Measurements from ENCODE around the gene ATP13A3.

Gene ATP13A3

DNA sequence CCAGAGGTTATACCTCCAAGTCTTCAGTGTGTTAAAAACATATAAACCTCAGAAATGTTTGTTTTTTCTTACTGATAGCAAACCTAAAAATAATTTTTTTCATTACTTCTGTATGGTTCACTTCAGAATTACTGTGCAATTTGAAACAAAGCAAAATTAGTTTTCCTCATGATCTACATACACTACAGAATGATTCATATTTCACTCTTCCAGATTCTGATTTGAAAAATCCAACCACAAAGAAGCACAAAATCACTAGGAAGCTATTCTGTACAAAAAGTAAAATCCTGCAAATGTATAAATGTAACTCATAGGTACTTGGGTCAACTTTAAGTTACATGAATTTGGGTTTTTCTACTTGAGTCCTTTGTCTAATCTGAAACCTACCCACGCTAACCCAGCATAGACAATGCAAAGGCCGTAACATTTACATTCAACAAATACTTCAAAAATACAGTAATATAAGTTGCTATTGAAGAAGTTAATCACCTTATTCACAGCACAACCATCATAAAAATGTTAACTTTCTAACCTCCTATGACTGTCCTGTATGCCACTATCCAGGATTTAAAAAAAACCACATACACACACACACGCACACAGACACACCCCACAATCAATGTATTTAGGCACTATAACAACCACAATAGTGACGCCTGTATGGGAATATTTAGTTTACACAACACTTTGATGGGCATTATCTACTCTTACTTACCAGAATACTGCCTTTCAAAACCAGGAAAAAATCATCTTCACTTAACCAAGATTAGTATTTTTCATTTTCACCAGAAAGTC, 11.5 kb downstream of the ATP13A3 start:
- no peak for DNase-seq (ENCODE audit: low read depth in 2 of 2)

GRCh38 chr3:194474675-194475074, 12.1 kb downstream of the ATP13A3 start:
- DNase-seq (ENCODE audit: low read depth in 2 of 2) = no peak

GRCh38 chr3:194472290-194472920, 14.4 kb downstream of the ATP13A3 start:
- no peak for DNase-seq (ENCODE audit: low read depth in 2 of 2)

DNA sequence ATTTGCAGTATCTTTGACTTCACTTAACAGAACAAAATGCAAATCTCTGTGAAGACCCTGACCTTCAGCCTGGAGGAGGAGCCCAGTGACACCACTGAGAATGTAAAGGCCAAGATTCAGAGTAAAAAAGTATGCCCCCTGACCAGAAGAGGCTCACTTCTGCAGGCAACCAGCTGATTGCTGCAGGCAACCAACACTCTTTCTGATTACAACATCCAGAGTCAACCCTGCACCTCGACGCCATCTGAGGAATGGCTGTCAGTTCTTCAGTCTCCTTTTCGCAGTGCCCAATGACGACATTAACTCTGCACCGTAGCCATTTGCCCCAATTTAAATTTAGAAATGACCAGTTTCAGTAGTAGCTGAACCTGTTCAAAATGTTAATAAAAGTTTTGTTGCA, 14.9 kb downstream of the ATP13A3 start:
- no peak for DNase-seq (ENCODE audit: low read depth in 2 of 2)

GRCh38 chr3:194470615-194471014, 16.2 kb downstream of the ATP13A3 start:
- DNase-seq (ENCODE audit: low read depth in 2 of 2) = no peak

DNA sequence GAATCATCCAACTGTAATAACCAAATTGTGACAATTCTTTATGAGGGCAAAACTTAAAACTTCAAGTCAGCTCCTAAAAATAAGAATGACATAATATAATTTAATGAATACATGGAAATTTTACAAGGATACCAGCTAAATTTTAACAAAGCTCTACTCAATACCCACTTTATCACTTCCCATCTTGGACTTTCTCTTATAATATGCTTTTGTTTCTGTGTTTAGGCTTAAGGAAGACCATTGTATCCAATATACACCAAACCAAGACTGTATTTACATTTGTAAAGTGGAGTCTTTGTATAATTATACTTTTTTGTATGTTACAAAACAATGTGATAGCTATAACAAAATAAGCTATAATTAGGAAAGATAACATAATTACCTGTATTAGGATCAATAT, 16.8 kb downstream of the ATP13A3 start:
- DNase-seq (ENCODE audit: low read depth in 2 of 2) = no peak

DNA sequence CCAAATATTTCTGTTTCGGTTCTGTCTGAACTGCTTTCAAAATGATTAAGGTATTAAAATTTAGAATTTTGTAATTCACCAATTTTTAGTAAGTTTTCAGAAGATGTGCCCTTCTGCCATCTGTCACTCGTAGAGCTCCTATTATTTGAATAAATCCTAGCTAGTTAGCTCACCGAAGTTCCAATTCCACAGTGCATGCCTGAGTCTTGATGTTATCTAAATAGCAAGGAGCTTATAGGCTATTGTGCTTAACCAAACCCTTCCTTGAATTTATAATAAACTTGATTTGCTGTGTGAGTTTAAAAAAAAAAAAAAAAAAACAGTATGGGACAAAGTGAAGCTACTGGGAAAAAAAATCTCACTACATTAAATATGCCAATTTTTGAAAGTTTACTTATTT, 18.7 kb downstream of the ATP13A3 start:
- DNase-seq (ENCODE audit: low read depth in 2 of 2) = no peak

DNA sequence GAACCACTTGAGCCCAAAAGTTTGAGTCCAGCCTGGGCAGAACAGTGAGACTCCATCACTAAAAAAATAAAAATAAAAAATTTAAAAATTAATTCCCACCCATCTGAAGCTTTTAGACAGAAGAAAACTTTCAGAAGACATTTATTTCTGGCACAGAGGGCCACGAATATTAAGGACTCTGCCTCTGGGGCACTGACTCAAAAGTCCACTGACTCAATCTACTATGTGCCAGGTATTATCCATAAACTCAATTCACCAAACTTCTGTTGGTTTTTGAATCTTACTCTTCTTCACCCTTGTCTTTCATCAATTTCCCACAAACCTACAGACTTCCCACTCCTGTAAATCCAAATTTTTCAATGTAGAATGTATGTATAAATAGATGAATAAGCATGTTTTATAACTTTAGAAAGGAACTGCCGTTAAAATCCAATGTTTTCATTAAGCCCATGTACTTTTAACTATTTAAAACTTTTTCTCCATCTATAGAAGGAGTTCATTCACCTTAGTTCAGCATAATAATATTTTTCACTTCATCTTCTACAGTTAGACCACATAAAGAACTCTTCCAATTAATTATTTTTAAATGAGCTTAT, 19.9 kb downstream of the ATP13A3 start:
- DNase-seq (ENCODE audit: low read depth in 2 of 2) = no peak

DNA sequence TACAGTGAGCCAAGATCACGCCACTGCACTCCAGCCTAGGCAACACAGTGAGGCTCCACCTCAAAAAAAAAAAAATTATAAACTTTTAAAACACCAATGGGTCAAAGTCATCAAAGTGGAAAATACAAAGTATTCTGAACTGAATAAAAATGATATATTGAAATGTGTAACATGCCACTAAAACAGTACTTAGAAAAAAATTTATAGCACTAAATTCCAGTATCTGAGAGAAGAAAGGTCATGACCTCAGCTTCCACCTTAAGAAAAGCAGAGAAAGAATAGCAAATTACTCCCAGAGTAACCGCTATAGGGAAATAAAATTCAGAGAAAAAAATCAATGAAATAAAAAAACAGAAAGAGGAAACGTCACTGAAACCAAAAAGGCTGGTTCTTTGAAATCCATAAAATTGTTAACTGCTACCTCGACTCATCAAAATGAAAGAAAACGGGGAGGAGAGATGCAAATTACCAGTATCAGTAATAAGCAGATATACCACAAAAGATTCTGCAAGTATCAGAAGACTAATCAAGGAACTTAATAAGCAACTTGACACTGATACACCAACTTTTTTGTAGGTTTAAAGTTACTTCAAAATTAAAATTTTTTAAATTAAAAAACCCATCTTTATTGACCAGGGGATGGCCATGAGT, 20.8 kb downstream of the ATP13A3 start:
- no peak for DNase-seq (ENCODE audit: low read depth in 2 of 2)

- DNase-seq (ENCODE audit: low read depth in 2 of 2) = no peak
Measured at GRCh38 chr3:194465246-194465645, 21.6 kb downstream of the ATP13A3 start.

DNA sequence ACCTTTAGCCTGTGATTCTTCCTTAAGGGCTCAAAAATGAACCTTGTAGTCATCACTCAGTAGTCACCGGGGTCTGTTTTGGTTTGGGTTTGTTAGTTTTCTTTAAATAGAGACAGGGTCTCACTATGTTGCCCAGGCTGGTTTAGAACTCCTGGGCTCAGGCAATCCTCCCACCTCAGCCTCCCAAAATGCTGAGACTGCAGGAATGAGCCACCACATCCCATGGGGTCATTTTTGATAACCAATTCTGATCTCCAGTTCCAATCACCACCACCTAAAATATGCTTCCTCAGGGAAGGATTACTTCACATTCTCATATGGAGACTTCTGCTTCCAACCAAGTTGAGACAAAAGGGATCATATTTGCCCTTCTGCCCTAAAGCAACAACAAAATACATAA, 22.1 kb downstream of the ATP13A3 start:
- DNase-seq (ENCODE audit: low read depth in 2 of 2) = no peak

- DNase-seq (ENCODE audit: low read depth in 2 of 2) = no peak
Measured at GRCh38 chr3:194462936-194463335, 23.9 kb downstream of the ATP13A3 start.

DNA sequence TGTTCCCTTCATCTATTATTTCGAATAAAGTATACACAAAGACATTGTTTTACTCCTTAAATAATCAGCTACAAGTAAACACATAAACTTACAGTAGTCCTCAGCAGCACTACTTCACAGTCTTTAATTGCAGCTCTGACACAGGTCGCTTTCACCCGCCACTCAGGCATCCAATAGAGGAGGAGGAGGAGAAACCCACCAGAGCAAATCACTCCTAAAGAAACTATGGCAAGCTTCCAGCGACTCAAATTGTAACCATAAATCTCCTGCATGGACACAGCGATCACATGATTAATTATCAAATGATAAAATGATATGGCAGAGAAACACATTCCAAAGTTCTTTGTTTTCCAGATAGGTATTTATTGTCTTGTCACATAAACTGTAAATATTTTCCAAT, 26.2 kb downstream of the ATP13A3 start:
- no peak for DNase-seq (ENCODE audit: low read depth in 2 of 2)

- no peak for DNase-seq (ENCODE audit: low read depth in 2 of 2)
Measured at GRCh38 chr3:194458131-194458530, 28.7 kb downstream of the ATP13A3 start.

GRCh38 chr3:194455481-194455880, 31.3 kb downstream of the ATP13A3 start:
- DNase-seq (ENCODE audit: low read depth in 2 of 2) = no peak

DNA sequence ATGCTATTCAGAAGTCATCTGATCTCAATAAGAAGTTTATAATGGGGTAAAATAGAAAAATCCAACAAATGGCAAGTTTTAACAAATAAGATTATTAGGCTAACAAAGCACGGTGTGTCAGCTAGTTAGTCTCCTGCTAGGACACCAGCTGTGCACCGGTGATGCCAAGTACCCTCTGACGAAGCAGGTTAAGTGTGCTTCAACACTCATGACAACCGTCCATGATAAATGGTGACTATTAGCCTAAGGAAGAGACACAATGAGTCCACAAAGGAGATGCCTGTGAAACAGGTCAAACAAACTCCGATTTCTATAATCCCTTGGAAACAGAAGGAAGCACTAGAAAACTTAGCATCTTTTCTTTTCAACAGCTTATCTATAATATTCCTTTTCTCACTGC, 36.5 kb downstream of the ATP13A3 start:
- no peak for DNase-seq (ENCODE audit: low read depth in 2 of 2)

DNA sequence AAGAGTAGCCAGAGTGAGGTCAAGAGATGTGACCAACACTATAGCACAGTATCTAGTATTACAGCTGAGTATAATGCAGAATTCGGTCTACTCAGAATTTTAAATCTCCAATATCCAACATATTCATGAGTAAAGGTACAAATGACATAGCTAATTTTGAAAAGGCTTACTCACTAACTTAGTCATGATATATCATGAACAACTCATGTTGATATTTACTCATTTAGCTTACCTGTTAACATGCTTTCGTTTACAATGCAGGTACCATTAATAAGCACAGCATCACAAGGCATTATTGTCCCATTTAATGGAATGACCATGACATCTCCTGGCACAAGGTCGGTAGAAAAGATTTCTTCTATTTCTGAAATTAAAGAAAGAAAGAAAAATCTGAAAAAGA, 36.9 kb downstream of the ATP13A3 start:
- no peak for DNase-seq (ENCODE audit: low read depth in 2 of 2)

GRCh38 chr3:194447657-194448056, 39.1 kb downstream of the ATP13A3 start:
- no peak for DNase-seq (ENCODE audit: low read depth in 2 of 2)

GRCh38 chr3:194447161-194447560, 39.6 kb downstream of the ATP13A3 start:
- DNase-seq (ENCODE audit: low read depth in 2 of 2) = no peak

- no peak for DNase-seq (ENCODE audit: low read depth in 2 of 2)
Measured at GRCh38 chr3:194446754-194447153, 40.0 kb downstream of the ATP13A3 start.

- DNase-seq (ENCODE audit: low read depth in 2 of 2) = no peak
Measured at GRCh38 chr3:194446172-194446571, 40.6 kb downstream of the ATP13A3 start.

DNA sequence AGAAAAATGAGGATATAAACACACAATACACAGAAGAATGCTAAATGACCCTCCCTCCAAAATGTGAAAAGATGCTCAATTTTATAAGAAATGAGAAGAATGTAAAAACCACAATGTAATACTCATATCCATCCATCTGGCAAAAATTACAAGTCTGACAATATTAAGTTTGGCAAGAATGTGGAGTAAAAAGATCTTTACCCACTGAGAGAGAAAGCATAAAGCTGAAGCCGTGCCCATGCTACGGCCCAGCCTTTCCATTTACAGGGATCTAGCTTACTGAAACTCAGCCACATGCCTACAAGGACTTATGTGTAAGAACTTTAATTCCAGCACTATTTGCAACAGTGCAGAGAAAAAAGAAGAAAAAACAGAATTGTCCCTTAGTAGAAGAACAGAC, 42.9 kb downstream of the ATP13A3 start:
- no peak for DNase-seq (ENCODE audit: low read depth in 2 of 2)

DNA sequence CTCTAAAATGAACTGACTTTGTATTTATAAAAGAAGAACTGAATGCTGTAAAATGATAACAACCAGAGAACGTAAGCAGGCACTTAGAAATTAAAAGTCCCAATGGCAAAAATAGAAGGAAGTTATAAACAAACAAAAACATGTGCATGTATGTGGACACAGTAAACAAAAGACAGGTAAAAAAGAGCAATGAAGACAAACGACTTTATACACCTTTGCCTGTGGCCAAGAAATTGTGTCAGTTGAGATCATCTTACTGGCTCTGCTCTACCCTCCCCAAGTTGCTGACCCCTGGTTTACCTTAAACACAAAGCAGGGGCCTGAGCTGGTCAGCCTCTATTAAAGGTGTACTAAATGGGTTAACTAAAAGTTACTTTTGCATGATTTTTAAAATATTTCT, 46.0 kb downstream of the ATP13A3 start:
- DNase-seq (ENCODE audit: low read depth in 2 of 2) = no peak
